ENCODE measurements around the gene FNDC3B. TPM values are rescaled to one million over a fixed set of nuclear protein-coding genes. Genes with fewer than 3 reads are reported as not detected.

Gene FNDC3B
- total RNA-seq, 4 donors from 2014 or later = 114 to 217 (median 164) TPM

DNA sequence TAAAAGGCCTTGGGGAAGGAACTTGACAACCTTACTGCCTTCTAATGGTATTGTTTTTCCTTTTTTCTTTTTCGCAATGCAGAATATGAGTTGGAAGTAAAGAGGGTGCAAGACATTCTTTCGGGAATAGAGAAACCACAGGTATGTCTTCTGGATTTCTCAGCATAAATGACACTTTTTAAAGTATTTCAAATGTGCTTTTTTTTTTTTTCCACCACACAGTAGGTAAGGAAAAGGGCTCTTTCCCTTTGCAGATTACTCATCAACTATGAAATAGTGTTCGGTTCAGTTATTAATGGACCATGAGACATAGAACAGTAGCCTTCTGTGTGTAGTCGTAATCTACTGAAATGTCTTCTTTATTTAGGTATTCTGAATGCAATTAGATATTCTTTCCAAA is 246.5 kb downstream of the FNDC3B start:
- no peak for DNase-seq (ENCODE audit: low spot score)
- TF ChIP-seq, protein P1, sequence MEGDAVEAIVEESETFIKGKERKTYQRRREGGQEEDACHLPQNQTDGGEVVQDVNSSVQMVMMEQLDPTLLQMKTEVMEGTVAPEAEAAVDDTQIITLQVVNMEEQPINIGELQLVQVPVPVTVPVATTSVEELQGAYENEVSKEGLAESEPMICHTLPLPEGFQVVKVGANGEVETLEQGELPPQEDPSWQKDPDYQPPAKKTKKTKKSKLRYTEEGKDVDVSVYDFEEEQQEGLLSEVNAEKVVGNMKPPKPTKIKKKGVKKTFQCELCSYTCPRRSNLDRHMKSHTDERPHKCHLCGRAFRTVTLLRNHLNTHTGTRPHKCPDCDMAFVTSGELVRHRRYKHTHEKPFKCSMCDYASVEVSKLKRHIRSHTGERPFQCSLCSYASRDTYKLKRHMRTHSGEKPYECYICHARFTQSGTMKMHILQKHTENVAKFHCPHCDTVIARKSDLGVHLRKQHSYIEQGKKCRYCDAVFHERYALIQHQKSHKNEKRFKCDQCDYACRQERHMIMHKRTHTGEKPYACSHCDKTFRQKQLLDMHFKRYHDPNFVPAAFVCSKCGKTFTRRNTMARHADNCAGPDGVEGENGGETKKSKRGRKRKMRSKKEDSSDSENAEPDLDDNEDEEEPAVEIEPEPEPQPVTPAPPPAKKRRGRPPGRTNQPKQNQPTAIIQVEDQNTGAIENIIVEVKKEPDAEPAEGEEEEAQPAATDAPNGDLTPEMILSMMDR (IDR thresholded peaks at IDR 0.05) = no peak
- ATAC-seq (ENCODE audit: low FRiP score) = no peak

DNA sequence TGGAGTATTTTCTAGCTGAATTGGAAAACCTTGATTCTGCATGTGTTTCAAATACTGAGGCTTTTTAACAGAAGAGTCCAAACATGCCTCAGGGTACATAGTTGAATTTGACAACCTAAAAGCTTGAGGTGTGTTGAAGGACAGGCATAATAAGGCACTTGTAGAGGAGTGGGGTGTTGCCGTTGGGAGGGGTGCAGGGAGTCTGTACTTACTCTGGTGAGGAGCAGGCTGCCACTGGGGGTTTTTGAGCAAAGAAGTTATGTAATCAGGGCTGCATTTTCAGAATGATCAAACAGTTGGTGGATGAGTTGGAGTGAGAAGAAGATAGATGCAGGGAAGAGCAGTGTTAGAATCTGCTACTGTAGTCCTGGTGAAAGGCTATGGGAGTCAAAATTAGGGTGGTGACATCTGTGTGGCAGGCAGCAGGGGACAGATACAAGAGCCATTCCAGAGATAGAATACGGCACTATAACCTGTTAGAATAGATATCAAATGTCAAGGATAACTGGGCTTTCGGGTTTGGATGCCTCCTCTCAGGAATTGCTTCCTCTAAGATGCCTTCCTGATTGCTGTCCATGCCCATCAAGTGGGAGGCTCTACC is 247.3 kb downstream of the FNDC3B start:
- DNase-seq (ENCODE audit: low spot score) (no peak), ATAC-seq (ENCODE audit: low FRiP score) (no peak)
- TF ChIP-seq, protein P1 (IDR thresholded peaks at IDR 0.05) = no peak

DNA sequence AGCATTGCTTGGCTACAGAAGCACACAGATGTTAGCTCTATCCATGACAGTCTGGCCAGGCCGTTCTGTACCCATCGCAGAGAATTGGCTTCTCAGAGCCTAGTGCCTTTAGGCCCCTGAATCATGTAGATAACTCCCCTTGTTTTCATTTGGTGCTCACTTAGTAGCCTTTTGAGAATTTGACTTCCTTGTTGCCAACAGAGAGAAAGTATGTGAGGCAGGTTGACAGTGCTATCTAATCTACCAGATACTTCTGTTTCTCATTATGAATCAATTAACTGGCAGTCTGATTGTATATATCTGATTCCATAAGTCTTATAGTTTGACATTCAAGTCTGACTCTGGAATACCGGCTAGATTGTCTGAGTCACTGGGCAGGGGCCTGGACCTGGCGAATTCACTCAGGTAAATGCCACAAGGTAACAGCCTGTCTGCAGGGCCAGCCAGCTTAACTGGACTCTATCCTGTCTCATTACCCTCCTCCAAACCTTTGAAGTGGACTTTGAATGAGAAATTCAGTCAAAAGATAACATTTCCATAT is 248.6 kb downstream of the FNDC3B start:
- ATAC-seq (ENCODE audit: low FRiP score) = no peak
- no peak for DNase-seq (ENCODE audit: low spot score)
- TF ChIP-seq, protein P1 (IDR thresholded peaks at IDR 0.05) = no peak

DNA sequence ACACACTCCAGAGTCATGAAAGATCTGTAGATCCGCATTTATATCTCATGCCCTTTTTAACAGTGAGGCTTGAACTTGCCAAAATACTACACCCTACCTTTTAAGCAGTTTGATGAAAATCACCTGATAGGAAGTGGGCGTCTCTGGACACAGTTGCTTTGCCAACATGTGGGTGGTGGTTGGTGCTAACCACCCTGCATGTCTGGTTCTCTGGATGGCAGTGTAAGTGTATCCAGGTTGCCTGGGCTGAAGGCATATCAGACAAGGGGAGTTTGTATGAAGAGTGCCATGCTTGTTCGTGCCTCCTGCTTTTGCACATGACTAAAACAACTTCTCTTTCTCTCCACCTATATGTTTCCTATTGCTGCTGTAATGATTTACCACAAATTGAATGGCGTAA is 249.3 kb downstream of the FNDC3B start:
- TF ChIP-seq, protein P1 (IDR thresholded peaks at IDR 0.05) = no peak
- DNase-seq (ENCODE audit: low spot score) (no peak), ATAC-seq (ENCODE audit: low FRiP score) (no peak)

DNA sequence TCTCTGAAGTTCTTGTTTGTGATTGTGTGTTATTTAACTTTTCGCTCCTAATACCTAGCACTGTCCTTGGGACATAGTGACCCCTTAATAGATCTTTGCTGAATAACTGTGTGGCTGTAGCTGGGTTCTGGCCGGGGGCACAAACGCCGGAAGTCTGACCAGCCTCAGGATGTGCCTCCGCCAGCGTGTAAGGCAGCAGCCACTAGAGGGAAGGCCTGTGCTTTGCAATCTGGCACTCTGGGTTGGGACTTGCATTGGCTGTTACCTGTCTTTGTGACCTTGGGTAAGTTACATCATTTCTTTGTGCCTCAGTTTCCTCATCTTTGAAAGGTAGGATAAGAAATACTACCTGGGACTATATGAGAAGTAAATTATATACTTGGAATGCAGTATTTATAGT is 250.2 kb downstream of the FNDC3B start:
- no peak for DNase-seq (ENCODE audit: low spot score)
- TF ChIP-seq, protein P1 (IDR thresholded peaks at IDR 0.05) = no peak
- ATAC-seq (ENCODE audit: low FRiP score) = no peak

DNA sequence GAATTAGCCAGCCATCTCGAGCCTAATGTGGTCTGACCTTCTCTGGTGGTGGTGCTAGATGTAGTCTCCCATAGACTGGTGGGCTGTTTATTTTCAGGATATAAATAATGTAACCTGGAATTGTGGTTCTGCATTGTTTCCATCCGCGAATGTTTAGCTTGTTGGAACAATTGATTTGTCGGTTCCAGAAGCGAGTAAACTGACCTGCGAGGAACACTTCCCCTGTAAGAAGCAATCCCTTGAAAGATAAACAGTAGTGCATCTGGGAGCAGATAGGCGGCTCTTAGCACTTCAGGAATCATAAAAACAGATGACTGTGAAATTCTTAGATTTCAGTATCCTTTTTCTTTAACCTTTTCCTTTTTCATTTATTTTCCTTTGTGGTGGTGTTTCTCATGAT is 251.1 kb downstream of the FNDC3B start:
- DNase-seq (ENCODE audit: low spot score) (no peak), ATAC-seq (ENCODE audit: low FRiP score) (no peak)
- TF ChIP-seq, protein P1 (IDR thresholded peaks at IDR 0.05) = no peak

DNA sequence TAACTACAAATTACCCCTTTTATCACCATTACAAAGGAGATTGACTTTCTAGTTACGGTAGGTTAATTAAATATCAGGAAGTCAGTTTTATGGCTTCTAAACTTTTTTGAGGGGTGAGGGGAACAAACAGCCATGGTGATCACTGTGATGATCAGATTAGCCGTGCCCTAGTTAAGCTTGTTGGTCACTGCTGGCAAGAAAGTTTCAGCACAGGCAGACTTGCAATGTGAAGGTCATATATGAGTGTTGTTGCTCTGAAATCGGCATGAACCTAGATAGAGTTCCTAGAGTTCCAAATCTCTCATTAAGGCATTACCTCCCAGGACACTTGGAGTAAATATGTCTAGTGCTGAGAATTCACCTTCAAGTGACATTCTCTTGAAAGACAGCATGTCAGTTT is 252.3 kb downstream of the FNDC3B start:
- DNase-seq (ENCODE audit: low spot score) = no peak
- ATAC-seq (ENCODE audit: low FRiP score) = no peak
- TF ChIP-seq, protein P1 (IDR thresholded peaks at IDR 0.05) = no peak

All from omental fat pad (tissue), 4 donors.